ENCODE measurements around the gene SCFD2.

The SCFD2 gene

GRCh38 chr4:52879471-52879870 is 486.4 kb downstream of the SCFD2 start:
- no peak for DNase-seq (ENCODE audit: low read depth)

GRCh38 chr4:52877694-52878093 is 488.2 kb downstream of the SCFD2 start:
- no peak for DNase-seq (ENCODE audit: low read depth)

GRCh38 chr4:52877036-52877435 is 488.8 kb downstream of the SCFD2 start:
- no peak for DNase-seq (ENCODE audit: low read depth)

- DNase-seq (ENCODE audit: low read depth), result no peak
Measured at GRCh38 chr4:52876069-52876468, 489.8 kb downstream of the SCFD2 start.

- DNase-seq (ENCODE audit: low read depth), result no peak
Measured at GRCh38 chr4:52874948-52875347, 490.9 kb downstream of the SCFD2 start.

- no peak for DNase-seq (ENCODE audit: low read depth)
Measured at GRCh38 chr4:52873861-52874343, 492.0 kb downstream of the SCFD2 start.

GRCh38 chr4:52873191-52873590 is 492.7 kb downstream of the SCFD2 start:
- no peak for DNase-seq (ENCODE audit: low read depth)

GRCh38 chr4:52870225-52870624 is 495.6 kb downstream of the SCFD2 start:
- no peak for DNase-seq (ENCODE audit: low read depth)

GRCh38 chr4:52869656-52870055 is 496.2 kb downstream of the SCFD2 start:
- no peak for DNase-seq (ENCODE audit: low read depth)

- DNase-seq (ENCODE audit: low read depth), result no peak
Measured at GRCh38 chr4:52869196-52869595, 496.7 kb downstream of the SCFD2 start.

- DNase-seq (ENCODE audit: low read depth), result no peak
Measured at GRCh38 chr4:52868133-52868532, 497.7 kb downstream of the SCFD2 start.

- no peak for DNase-seq (ENCODE audit: low read depth)
Measured at GRCh38 chr4:52867163-52867562, 498.7 kb downstream of the SCFD2 start.

- DNase-seq (ENCODE audit: low read depth), result no peak
Measured at GRCh38 chr4:52866734-52867133, 499.1 kb downstream of the SCFD2 start.

GRCh38 chr4:52865300-52865699 is 500.6 kb downstream of the SCFD2 start:
- DNase-seq (ENCODE audit: low read depth), result no peak

- no peak for DNase-seq (ENCODE audit: low read depth)
Measured at GRCh38 chr4:52864793-52865192, 501.1 kb downstream of the SCFD2 start.

GRCh38 chr4:52863324-52863723 is 502.5 kb downstream of the SCFD2 start:
- no peak for DNase-seq (ENCODE audit: low read depth)

GRCh38 chr4:52862639-52863161 is 503.2 kb downstream of the SCFD2 start:
- no peak for DNase-seq (ENCODE audit: low read depth)

GRCh38 chr4:52861879-52862616 is 503.8 kb downstream of the SCFD2 start, which contains the start of gene RASL11B:
Gene RASL11B (plus strand): TSS chr4:52862317. CDS start chr4:52862508, 191 bp downstream.
- DNase-seq (ENCODE audit: low read depth), result peak; percentile 79

- no peak for DNase-seq (ENCODE audit: low read depth)
Measured at GRCh38 chr4:52861171-52861823, 504.6 kb downstream of the SCFD2 start.

GRCh38 chr4:52860361-52860760 is 505.5 kb downstream of the SCFD2 start:
- DNase-seq (ENCODE audit: low read depth), result no peak

GRCh38 chr4:52856801-52857200 is 509.1 kb downstream of the SCFD2 start:
- no peak for DNase-seq (ENCODE audit: low read depth)

GRCh38 chr4:52853351-52853750 is 512.5 kb downstream of the SCFD2 start:
- no peak for DNase-seq (ENCODE audit: low read depth)

- no peak for DNase-seq (ENCODE audit: low read depth)
Measured at GRCh38 chr4:52852711-52853110, 513.1 kb downstream of the SCFD2 start.

Data from stimulated activated CD4-positive, alpha-beta T cell treated with anti-CD3 and anti-CD28 coated beads, Interleukin-2, amount 100 ng/mL, for 4 hours (primary cell).